HTERT RPE-1 (cell line): Measurements from ENCODE around the gene MACF1.
"Not testable (repeated sequence)": the region's sequence is repeated elsewhere in the genome, so short reads cannot be mapped to it uniquely, and the experiment has no call there.

Experiments
- in situ Hi-C: fragments of 300-500 bp; cut with MboI; formaldehyde crosslinking; loops from 4 replicates; pipeline ENCODE4 v1.14.3; 2020; ENCODE audit warnings: low sequenced_read_pairs

Gene MACF1

DNA sequence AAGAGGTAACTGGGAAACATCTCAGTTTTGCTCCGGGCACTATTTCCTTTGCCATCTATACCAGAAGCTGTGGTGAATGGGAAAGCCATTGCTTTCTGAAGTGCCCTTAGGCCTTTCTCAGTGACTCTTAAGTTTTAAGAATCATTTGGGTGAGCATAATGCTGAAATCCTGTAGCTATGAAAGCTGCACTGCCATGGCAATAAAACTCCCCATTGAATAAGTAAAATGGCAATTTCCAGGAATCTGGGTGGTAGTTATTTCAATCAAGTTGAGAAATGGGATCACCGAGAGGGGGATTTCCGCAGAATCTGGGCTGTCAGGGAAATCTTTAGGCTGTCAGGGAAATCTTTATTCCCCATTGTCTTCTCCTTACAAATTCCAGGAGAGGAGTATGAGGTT is 26.8 kb upstream of the MACF1 start:
- in situ Hi-C loops, result no loop called here

DNA sequence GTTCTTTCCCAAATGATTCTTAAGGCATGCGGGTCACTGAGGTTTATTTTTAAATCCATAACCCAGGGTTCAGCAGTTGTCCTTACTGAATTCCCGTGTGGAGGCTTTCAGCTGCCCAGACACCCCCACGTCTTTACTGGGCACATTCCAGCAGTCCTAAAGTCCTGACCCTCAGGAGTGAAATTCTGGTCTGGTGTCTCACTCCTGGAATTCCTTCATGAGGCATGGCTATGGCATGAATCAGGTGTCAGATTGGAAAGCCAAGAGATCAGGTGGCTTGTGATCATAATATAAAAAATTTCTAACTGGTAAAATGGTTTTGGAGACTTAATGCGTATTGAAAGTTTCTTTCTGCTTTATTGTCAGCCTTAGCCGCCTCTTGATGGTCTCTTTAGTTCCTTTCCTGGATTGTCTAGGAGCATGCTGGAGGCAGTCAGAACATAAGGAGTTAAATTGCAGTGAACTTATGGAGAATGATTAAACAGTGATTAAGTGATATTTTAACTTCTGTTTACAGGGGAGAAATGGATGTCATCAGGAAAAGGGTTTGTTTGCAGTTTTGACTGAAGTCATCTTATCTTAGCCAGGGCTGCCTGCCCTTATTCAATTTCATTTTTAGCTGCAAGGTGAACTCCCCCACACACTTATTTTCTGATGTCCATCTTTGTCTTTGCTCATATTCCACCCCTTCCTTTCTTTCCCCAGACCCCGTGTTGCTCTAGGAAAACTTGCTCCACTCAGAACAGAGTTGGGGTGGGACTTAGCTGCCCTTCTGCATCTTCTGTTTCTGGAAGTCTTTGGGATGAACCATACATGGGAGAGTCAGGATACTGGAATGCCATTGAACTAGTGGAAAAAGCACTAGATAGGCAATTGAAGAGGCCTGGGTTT is 25.7 kb upstream of the MACF1 start:
- in situ Hi-C loops, result no loop called here

DNA sequence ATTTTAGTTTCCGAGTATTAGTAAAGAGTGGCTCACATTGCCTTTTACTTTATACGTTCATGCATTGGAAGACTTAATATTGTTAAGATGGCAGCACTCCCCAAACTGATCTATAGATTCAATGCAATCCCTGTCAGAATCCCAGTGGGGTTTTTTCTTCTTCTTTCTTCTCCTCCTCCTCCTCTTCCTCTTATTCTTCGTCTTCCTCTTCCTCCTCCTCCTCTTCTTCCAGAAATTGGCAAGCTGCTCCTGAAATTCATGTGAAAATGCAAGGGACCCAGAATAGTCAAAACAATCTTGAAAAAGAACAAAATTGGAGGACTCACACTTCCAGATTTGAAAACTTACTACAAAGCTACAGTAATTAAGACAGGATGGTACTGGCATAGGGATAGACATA is 23.2 kb upstream of the MACF1 start:
- in situ Hi-C loops, result no loop called here

DNA sequence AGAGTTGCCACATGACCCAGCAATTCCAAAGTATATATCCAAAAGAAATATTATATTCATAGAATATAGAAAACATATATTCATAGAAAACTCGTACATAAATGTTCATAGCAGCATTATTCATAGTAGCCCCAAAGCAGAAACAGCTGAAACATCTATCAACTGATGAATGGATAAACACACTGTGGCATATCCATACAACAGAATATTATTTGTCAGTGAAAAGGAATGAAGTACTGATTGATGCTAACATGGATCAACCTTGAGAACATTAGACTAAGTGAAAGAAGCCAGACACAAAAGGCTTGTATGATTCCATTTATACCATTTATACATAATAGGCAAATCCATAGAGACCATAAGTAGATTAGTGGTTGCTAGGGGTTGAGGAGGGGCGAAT is 21.7 kb upstream of the MACF1 start:
- in situ Hi-C loops, result no loop called here

DNA sequence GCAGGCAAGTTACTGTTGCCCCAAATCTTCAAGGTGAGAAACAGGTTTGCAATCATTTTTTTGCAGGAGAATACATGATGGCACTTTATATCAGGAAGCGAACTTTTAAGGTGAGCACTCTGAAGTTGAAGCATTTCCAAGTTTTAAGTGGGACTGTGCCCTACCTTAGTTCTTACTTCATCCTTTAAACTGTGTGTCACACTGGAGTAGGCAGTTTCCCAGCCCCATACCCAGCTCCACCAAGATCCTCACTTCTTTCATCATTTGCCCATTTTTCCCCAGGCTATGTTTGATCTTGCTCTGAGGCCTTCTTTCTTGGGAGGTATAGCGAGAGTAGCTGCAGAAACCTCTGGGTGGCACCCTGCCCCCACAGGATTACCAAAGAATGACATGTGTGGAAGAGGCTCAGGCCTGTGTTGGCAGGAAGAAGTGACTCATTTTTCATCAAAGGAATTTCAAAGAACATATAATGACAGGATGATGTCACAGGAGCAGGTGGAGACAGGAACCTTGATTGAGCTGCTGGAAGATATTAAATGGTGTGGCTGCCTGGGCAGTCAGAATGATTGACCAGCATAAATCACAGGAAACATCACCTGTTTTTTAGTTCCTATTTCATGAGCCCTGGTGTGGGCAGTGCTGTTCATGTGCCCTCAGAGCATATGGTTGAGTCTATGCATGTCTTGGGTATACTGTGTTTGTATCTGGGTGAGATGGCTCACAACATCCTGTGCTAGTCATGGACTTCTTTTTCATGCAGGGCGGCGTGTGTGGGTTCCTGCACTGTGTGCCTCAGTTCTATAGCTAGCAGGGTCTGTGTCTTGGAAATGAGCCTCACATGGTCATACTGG is 20.8 kb upstream of the MACF1 start:
- in situ Hi-C loops, result no loop called here

DNA sequence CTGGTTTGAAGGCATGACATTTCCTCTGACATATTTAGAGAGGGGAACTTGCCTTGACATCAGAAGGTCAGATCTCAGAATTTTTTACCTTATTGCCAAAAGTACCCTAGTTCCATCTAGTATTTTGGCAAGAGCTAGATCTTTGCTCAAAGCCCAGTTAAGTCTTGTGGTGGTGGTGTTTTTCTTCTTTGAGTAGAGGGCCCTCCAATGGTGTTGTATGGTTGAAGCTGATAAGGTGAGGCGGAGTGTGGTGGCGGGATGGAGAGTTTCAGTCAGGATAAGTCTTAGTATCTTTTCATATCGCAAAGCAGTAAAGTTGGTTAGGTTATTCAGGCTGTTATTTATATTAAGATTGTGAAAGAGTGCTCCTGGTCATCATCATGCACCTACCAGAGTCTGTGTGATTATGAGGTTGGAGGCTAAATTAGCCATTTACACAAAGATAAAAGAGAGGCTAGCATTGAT is 20.1 kb upstream of the MACF1 start:
- in situ Hi-C loops, result no loop called here

DNA sequence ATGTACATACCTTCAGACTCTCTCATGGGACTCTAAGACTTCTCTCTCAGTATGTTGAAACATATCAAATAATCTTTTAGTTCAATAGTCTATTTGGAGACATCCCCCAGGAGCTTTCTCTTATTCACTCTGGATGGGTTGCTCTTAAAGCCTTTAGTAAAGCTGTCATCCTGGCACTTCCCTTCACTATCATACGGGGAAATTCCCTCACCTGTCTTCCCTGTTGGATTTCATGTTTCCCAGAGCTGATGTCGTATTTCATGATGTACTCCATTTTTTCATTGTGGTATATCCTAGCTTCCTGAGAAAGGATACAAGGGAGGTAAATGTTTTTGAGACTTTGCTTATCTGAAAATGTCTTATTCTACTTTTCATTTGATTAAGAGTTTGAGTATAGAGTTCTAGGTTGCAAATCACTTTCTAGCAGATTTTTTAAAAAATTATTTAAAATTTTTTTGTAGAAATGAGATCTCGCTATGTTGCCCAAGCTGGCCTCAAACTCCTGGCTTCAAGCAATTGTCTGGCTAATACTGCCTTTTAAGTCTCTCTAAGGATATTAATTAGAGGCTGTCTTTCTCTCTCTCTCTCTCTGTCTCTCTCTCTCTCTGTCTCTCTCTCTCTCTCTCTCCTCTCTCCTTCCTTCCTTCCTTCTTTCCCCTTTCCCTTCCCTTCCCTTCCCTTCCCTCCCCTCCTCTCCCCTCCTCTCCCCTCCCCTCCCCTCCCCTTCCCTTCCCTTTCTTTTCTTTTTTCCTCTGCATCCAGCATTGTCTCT is 17.0 kb upstream of the MACF1 start:
- in situ Hi-C loops, result no loop called here

DNA sequence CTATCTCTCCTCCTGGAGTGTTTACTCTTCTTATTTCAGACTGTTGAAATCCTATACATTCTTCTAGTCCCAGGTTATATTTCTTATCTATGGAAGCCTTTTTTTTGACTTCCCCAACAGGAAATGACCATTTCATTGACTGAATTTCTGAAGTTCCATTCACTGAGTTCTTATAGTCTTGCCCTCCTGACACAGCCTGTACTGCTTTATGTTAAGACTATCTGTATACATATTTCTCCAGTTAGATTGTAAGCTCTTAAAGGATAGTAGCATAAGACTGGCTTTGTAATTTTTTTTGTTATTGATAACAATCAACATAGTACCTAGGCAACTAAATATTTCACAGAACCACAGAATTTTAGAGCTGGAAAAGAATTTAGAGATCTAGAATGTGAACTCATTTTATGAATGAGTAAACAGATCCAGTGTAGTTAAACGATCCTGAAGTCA is 14.9 kb upstream of the MACF1 start:
- in situ Hi-C loops, result no loop called here

DNA sequence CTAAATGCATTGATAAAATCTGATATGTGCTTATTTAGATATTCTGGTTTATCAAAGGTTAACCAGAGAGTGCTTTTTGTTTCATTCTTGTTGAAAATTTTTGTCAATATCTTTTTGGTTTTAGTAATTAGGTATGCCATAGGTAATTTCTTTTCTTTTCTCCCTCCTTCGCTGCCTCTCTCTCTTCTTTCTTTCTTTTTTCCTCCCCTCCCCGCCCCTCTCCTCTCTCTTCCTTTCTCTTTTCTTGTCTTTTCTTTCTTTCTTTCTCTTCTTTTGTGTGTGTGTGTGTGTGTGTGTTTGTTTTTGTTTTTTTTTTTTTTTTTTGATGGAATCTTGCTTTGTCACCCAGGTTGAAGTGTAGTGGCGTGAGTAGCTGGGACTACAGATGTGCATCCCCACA is 14.4 kb upstream of the MACF1 start:
- in situ Hi-C loops, result no loop called here

DNA sequence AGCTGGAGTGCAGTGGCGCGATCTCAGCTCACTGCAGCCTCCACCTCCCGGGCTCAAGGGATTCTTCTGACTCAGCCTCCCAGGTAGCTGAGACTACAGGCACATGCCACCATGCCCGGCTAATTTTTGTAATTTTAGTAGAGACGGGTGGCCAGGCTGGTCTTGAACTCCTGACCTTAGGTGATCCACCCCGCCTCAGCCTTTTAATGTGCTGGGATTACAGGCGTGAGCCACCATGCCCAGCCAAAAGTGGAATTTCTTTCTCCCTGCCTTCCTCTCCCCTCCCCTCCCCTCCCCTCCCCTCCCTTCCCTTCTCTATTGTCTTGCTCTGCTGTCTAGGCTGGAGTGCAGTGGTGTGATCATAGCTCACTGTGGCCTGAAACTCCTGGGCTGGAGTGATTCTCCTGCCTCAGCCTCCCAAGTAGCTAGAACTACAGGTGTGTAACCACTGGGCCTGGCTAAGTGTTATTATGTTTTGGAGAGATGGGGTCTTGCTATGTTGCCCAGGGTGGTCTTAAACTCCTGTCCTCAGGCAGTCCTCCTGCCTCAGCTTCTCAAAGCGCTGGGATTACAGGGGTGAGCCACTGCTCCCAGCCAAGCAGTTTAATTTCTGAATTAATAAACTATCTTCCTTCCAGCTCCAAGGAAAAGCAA is 10.0 kb upstream of the MACF1 start:
- in situ Hi-C loops, result no loop called here

DNA sequence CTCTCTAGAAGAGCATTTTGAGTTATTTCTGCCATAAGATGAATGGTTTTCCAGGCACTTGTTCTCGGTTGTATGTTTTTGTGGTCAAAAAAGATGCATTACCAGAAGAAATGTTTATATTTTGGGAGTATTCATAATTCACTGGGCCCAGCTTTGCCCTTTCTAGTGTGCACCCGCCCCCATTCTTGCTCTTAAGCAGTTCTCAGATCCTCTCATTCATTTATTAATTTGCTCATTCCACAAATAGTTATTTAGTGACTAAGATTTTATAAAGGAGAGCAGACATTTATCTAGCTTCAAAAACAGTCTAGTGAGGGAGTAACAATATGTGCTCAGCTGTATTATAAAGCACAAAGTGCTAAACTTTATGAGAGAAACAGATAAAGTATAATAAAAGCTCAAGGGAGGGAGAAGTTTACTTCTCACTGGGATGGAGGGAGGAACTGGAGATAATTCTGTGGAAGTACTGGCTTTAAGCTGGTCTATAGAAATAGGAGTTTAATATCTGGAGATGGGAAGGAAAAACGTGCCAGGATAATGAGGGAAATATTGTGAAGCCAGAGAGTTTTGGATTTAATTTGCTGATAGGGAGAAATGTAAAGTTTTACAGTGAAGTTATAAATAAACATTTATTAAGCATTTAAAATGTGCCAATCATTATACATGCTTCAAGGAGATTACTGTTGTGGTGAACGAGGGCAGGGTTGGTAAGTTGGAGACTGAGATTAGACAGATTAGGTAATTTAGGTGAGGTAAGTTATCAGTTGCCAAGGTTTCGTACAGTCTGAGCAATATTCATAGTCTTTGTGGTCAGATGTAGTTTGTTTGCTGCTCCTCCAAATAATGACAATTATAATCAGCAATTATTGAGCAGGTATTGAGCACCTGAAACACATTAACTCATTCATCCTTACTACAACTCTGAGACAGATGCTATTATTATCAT is 9.1 kb upstream of the MACF1 start:
- in situ Hi-C loops, result no loop called here

DNA sequence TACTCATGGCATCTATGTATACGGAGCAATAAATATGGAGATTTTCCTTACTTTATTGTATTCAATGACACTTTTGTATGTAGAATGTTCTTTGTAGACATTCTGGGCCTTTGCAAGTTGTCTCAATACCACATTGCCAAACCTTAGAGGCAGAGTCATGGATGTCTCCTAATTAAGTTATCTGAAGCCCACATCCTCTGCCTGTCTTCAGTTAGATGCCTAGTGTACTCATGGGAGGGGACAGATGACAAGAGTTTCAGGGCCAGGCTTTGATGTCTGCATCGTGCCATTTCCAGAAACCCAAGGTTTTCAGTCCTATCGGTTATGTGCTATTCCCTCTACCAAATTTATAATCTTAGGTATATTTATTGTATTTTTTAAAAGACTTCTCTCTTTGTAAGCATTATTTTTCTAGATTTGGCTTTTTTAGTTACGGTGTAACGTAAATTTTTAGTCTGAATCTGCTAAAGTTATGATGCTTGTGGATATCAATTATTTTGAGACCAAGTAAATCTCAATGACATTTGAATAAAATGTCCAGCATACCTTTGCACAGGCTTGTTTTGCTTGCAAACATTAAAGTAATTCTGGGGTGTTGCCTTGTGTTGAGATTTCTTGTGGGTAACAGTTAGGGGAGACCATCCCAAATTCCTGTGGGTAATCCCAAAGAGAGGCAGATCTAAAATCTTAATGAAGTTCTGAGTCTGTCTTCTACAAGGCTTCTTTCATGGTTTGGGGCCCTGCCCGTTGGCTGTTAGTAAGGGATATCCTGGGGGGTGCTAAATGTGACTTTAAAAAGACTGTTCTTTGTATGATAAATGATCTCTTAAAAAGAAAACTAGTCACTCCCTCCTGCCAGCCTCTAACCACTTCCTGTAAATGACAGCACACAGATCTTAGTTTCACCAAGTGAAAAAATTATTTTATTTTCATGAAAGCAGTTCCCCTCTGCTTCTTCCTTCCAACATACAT is 8.0 kb upstream of the MACF1 start:
- in situ Hi-C loops, result no loop called here

DNA sequence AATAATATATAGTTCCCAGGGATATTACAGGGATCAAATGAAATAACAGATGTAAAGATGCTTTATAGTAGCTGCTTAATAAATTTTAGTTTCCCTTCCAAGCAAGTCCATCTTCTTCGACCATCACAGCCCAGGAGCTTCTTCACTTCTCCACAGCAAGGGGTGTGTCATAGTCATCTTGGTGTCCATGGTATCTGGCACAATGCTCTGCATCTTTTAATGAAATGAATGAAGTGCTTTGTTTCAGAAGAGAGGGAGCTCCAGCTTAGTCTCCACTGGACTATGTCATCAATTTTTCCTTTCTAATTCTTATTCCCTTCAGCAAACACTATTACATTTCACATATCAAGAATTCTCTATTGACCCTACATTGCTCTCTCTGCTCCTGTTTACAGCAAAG is 4.9 kb upstream of the MACF1 start:
- in situ Hi-C loops, result no loop called here

DNA sequence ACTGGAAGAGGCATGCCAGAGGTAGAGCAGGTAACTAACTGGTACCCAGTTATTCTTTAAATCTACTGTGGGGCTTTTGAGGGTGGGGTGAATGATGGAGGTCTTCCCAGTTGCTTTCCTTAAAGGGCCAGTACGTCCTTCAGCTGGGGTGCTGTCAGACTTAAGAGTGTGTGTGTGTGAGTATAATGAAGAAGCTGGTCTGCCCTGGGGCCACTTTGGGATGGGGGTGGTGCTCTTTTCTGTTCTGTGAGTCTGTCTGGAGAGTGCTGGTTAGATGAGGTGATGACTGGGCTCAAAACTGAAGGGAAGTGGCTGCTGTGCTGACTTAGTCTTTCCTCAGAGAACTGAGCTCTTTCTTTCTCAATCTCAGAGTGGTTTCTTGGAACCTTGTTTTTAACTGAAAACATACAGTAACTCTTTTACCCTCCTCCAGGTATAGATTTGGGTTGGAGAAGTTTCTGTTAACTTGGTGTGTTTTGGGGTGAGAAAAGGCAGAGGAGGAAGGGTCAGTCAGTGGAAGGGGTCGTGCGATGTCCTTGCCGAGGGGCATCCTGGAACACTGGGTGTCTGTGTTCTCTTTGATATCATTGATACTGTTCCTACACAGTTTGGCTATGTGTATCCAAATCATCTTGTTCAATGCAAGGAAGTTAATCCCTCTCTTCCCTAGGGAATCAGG is 746 bp downstream of the MACF1 start:
- in situ Hi-C loops, result no loop called here

DNA sequence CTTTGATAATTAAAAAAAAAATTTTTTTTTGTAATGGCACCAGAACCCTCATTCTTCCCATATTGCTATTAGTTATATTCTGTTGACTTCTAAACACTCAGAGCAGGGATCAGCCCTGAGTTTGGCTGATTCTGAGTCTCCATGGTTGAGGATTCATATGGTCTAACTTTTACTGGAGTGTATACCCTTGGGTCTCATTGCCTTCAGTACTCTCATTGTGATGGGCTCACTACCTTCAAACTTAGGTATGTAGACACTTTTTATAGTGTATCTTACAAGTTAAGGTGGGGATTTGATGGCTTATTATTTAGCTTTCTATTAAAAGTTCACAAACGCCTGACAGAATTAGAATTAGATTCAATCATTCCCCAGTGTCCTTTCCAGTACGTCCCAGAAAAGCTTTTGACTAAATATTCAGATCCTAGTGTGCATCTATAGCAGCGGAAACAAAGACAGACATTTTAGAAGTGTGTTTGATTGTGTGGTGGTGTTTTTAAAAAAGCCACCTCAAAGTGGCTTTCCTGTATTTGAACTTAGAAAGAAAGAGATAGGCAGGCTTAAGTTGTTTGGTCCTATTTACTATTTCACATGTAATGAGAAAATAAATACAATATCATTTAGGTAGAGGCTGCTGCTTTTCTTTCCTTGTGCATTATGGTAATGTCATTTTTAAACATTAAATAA is 1.4 kb downstream of the MACF1 start:
- in situ Hi-C loops, result no loop called here

DNA sequence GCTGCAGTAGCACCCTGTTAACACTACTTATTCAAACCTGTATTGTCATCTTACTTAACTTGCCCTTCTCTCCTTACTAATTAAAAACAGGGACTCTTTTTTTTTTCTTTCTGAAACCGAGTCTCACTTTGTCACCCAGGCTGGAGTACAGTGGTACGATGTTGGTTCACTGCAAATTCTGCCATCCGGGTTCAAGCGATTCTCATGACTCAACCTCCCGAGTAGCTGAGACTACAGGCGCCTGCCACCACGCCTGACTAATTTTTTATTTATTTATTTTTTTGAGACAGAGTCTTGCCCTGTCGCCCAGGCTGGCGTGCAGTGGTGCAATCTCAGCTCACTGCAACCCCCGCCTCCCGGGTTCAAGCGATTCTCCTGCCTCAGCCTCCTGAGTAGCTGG is 3.9 kb downstream of the MACF1 start:
- in situ Hi-C loops, result not testable (repeated sequence)

DNA sequence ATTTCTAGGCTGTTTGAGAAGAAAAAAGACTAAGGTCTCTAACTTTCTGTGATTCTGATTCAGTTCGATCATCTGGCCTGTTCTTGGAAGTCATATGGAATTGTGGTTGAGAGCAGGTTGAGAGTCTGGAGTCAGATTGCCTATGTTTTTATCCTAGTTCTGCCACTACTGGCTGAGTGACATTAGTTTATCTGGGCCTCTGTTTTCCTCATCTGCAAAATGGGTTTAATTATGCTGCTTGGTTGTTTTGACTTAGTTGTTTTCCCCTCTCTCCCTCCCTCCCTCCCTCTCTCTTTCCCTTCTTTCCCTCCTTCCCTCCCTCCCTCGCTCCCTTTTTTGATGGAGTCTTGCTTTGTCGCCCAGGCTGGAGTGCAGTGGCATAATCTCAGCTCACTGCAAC is 6.2 kb downstream of the MACF1 start:
- in situ Hi-C loops, result no loop called here
